GM15510 (cell line): Measurements from ENCODE around the gene GLP1R.

Experiments used
- POLR2A ChIP-seq: IDR thresholded peaks from 3 replicates; pipeline ENCODE4 v1.6.1; 2011; ENCODE audit warnings: borderline replicate concordance; ENCODE audit not compliant: insufficient read length; ENCODE audit errors: extremely low read depth

The GLP1R gene

DNA sequence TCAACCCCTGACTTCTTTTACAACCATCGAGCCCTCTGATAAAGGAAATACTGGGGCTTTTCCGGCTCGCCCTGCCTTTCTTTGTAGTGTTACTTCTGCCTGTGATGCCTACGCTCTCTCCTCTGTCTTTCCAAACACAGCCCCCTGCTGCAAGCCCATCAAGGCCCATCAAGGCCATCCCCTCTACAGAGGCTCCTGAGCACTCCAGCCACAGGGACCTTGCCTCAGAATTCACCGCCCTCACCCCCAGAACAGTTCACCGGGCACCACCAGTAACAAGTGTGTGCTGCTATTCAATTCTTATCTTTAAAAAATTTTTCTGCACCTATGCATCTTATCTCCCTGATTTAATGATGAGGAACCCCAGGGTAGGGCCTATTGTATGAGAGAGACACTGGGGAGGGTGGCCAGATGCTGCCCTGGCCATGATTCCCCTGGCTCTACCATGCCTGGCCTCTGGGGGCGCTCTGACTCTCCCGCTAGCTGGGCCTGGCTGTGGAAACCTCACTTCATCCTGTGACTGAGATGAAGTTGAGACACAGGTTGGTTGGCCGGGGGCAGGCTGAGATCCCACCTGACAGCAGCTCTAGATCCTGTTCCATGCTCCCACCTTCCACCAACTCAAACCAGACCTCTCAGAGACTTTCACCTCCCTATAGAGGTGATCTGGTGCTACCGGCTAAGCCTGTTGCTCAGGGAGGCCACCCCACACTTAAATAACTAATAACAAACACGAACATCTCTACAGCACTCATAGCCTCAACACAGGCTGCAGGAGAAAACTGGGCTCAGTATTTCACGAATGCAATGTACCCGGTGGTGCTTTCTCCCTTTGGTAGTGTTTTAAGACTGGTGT is 19.2 kb upstream of the GLP1R start:
- no peak for TF ChIP-seq POLR2A

DNA sequence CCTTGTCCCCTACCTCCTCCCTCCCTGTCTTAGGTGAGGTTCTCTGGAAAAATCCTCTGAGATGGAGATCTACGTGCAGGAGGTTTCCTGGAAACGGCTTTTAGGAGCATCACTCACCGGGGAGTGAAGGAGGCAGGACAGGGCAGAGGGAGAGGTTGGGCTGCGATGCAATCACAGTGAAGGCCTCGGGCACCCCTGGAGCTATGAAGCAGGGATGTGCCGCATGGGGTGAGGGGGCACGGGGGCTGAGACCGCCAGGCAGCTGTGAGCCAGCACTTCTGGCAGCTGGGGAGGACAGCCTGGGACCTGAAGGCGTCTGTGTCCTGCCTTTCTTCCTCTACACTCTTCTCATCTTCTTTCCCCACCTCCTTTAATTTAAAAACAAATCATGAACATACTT is 12.9 kb upstream of the GLP1R start:
- no peak for TF ChIP-seq POLR2A

DNA sequence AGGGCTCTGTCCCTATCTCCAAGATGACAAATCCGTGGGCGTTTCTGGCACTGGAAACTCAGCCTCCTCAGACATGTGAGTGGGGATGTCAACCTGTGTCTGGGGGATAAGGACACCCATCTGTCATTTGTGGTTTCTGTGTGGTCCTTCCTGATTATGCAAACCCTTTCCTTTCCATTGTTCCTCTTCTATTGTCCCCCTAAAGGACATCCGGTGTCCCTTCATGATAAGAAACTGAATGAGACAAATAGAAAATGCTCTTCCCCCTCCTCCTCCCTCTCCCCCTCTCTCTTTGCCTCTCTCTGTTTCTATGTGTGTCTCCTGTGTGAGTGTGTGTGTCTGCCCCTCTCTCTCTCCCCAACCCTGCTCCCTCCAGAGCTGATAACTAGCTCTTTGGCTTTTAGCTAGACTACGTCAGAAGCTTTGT is 11.5 kb upstream of the GLP1R start:
- no peak for TF ChIP-seq POLR2A

DNA sequence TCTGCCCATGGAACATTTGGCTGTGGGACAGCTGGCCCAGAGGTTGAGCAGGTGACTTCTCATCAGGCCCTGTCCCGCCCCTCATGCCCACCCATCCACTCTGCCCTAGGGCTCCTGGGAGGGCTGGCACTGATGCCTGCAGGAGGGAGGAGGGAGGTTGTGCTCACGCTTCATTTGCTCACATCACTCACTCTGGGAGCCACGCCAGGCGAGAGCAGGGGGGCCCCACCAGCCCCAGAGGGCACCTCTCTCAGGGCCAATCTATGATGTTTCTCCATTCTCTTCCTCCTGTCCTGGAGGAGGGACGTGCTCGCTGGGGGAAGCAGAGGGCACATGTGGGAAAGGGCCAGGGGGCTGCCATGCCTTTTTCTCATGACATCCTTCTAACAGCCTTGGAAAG is 10.9 kb upstream of the GLP1R start:
- no peak for TF ChIP-seq POLR2A

DNA sequence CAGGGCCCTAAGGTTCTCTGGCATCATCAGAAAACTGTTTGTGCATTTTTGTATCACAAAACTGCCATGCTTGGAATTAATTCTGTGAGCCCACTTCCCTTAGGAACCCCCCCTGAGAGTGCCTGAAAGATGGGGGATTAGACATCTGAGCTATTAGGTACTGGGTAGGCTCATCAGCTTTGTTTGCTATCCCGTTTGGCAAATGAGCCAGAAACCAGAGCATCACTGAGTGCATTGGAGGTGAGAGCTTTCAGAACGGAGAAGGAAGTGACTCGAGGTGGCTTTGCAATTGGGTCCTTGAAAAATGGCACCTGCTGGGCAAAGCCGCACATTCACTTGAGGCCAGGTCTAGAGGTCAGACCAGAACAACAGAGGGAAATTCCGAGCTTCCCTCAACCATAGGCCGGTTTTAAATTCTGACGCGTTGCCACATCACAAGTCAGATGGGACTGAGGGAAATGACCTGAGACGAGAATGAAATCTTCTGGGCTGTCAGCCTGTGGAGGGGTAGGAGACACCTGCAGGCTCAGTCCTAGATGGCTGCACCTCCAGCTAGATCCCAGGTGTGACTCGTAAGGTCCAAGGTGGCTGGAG is 8.4 kb upstream of the GLP1R start:
- no peak for TF ChIP-seq POLR2A

DNA sequence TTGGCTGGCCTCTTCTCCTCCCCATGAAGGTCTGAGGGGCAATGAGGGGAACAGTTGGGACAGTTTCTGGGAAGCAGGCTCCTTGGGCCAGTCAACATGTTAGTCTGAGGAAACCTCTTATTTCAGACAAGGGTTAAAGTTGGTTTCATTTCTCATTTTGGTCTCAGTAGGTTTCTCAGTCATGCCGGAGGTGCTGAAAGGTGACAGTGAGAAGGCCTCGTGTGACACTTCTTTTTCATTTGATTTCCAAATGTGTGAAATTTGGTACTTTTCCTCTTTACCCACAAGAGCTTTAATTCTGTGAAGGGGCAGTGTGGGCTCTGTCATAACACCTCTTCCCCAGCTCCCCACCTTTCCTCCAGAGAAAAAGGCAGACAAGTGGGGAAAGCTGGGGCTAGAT is 7.5 kb upstream of the GLP1R start:
- no peak for TF ChIP-seq POLR2A

DNA sequence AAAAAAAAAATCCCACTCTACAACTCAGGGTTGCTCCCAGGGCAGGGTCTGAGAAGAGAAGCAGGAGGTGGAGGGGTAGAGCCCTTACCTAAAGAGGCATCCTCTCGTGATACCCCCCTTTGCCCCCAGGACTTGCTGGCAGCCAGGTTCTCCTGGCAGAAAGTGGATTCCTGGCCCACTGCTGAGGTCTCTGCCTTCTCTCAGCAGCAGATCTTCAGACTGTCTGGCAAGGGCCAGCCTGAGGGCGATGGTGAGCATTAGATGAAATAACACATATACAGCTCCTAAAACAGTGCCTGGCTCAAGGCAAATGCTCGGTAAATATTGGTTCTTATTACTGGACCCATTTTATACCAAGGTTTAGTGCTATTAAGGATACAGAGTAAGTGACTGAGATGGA is 4.8 kb upstream of the GLP1R start:
- TF ChIP-seq POLR2A, result no peak

DNA sequence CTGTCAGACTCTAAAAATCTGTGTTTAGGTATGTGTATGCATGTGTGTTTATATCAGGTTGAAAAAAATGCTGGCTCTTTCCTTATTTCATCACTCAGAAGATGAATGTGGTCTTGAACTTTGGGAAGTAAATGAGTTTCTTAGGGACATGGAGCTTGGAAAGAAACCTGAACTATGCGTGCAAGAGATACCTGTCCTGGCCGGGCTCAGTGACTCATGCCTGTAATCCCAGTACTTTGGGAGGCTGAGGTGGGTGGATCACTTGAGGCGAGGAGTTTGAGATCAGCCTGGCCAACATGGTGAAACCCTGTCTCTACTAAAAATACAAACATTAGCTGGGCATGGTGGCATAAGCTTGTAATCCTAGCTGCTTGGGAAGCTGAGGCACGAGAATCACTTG is 4.4 kb upstream of the GLP1R start:
- no peak for TF ChIP-seq POLR2A

DNA sequence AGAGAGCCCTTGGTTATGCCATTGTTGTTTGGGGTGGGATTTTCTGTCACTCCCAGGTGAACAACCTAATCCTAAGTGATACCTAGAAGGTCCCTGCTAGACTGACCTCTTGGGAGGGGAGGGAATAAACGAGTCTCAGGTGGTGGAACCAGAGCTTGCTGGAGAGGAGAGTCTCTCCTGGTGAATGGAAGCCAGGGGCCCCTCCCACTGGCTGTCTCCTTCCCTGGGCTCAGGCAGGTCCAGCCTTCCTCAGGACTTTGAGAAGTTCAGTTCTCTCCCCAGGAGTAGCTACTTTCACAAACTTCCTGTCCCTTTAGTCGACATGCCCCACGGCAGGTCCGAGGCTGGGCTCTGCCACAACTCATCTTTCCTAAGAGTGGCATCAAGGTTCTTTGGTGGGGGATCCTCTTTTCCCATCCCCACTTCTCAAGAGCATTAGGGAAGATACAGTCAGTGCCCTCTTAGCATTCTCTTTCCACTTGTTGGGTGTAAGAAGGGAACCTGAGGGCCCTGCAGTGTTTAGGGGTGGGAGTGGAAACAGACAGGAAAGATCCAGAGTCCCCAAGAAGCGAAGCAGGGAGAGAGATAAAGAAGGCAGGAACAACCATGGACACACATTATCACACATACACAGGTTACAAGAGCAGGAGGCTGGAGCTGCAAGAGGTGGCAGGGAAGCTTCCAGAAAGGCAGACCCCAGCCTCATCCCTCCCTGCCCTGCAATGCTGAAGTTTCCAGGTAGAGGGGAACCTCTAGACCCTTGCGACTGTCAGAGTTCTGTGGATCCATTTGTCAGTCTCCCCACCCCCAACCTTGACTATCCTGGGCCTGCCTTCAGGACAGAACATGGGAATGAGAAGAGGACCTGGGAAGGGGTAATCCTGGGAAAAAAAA is 900 bp upstream of the GLP1R start:
- no peak for TF ChIP-seq POLR2A

DNA sequence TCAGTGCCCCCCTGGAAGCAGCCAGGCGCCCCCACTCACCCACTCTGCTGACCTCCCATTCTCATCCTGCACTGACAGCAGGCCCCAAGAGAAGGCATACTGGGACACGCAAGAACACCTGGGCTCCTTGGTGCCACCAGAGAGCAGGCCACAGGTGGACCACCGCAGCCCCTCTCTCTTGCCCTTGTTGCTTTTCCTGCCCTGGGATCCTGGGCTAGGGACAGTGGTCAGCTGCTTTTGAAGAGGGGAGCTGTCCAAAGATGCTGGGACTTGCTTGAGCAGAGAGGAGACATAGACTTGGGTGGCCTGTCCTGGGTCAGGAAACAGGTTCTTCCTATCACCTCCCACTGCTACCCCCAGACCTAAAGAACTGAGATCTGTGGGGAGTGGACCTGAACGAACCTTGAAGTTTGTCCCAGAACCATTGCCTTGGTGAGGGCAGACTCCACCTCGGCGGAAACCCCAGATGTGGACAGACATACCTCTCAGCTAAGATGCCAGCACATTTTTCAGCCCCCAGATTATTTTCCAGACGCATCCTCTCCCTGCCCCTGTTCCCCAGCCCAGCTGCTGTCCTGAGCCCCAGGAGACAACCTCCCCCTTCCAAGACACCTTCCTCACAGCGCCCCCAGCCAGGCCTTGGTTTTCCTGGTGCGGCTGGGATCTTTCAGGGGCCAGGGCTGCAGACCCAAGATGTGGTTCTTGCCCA is 1.1 kb downstream of the GLP1R start:
- no peak for TF ChIP-seq POLR2A

DNA sequence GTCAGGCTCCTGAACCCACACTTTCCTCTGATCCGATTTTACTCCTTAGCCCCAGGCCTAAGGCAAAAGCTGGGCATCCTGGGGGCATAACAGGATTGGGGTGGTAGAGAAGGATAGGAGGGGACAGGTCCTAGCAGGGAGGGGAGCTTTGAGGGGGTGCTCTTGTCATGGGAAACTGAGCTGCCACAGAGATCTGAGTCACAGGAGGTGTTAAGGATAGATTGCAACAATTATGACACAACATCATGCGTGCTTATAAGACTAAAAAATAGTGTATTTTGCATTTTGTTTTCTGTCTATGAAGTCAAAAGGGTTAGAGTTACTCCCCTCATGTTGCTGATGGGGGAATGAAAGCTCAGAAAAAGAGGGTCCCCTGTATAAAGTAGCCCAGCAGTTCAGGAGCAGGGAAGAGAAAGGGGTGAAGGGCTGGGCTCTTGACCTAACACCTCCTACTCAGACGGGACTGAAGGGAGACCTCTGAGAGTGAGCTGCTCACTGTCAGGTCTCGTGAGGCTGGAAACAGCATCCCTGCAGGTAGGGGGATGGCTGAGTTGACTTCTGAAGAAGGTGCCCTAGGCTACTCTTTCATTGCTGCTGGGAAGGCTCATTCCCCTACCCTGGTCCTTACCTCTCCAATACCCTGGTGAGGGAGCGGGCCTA is 2.0 kb downstream of the GLP1R start:
- TF ChIP-seq POLR2A, result no peak

DNA sequence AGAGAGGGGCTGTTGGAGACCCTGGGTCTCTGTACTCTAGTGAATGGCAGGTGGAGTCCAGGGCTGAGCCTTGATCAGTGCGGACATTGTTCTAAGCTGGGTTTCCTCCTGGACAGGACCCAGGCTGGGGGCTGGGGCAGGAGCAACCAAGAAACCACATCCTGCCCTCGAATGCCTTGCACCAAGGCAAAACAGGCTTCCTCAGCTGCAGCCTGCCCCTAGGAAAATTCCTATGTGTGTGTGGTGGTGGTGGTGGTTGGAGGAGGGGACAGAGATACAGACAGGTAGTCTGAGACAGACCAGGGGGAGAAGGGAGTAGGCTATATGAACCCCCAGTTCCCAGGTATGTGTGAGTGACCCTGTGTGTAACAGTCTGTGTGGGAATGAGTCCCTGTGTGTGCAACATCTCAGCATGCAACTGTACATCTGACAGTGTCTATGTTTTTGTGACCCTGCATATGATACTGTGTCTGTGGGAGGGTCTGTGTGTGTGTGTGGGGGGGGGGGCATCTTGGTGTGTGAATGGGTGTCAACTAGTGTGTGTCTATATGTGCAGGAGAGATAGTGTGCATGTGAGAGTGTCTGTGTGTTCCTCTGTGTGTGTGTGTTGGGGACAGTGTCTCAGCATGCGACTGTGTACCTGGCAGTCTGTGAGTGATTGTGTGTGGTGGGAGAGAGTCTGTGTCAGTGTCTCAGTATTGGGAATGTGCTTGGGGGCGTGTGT is 3.0 kb downstream of the GLP1R start:
- no peak for TF ChIP-seq POLR2A

DNA sequence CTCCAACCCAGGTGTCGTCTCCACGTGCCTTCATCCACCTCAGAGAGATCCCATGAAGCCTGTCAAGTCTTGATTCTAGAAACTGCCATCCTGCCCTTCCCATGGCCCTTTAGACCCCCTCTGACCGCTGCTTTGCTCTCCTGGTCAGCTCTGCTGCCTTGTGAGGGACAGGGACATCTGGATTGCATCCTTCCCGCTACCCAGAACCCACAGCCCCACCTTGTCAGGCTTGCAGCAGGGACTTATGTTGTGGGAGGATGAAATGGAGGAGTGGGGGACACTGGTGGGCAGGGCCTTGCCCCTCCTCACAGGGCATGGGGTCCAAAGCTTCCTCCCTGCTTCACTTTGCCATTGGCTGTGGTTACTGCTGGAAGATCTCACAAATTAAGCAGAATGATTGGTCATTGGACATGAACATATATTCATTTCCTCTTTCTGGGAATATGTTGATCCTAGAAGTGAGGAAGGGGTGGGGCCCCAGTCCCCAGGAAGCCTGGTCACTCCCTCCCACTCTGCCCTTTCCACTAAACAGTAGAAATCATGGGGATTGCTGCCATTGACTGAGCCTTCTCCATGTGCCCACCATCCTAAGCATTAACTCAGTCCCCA is 4.5 kb downstream of the GLP1R start:
- TF ChIP-seq POLR2A, result no peak
